ENCODE measurements around the gene LEFTY2. TPM values are rescaled to one million over a fixed set of nuclear protein-coding genes. Genes with fewer than 3 reads are reported as not detected.

LEFTY2 gene
- total RNA-seq, 1 donor from 2014 or later: 0.74 TPM

- Mint-ChIP-seq H3K27ac (no peak overlapping the region), H3K36me3 (no peaks in the 10 kb centered on the region), H3K27me3 (ENCODE audit: low read depth) (peaks cover 14% of the 10 kb centered on the region), H3K4me1 (no peaks in the 10 kb centered on the region), H3K9me3 (no peaks in the 10 kb centered on the region), H3K4me3 (no peak overlapping the region)
- no peak for DNase-seq (ENCODE audit: low spot score in 2 of 2, unreplicated experiment in 2 of 2)
- TF ChIP-seq, protein P1, sequence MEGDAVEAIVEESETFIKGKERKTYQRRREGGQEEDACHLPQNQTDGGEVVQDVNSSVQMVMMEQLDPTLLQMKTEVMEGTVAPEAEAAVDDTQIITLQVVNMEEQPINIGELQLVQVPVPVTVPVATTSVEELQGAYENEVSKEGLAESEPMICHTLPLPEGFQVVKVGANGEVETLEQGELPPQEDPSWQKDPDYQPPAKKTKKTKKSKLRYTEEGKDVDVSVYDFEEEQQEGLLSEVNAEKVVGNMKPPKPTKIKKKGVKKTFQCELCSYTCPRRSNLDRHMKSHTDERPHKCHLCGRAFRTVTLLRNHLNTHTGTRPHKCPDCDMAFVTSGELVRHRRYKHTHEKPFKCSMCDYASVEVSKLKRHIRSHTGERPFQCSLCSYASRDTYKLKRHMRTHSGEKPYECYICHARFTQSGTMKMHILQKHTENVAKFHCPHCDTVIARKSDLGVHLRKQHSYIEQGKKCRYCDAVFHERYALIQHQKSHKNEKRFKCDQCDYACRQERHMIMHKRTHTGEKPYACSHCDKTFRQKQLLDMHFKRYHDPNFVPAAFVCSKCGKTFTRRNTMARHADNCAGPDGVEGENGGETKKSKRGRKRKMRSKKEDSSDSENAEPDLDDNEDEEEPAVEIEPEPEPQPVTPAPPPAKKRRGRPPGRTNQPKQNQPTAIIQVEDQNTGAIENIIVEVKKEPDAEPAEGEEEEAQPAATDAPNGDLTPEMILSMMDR (IDR thresholded peaks at IDR 0.05; ENCODE audit: unreplicated experiment): no peak
These were observed 13.7 kb upstream of the LEFTY2 start for GRCh38 chr1:225954753-225955152.

DNA sequence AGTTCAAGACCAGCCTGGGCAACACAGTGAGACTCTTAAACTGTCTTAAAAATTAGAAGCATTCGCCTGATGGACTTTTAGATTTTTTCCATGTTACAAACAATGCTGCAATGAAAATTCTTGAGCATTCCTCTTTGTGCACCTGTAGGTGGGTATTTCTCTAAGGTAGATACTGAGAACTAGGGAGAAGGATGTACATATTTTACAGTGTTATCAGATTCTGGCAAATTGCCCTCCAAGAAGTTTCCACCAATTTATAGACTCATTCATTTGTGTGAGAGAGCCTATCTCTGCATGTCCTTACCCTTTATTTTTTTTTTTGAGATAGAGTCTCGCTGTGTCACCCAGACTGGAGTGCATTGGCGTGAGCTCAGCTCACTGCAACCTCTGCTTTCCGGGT, 12.3 kb upstream of the LEFTY2 start:
- Mint-ChIP-seq H3K36me3 (no peaks in the 10 kb centered on the region), H3K27ac (no peak overlapping the region), H3K4me1 (no peaks in the 10 kb centered on the region), H3K4me3 (no peak overlapping the region), H3K27me3 (ENCODE audit: low read depth) (peaks cover 25% of the 10 kb centered on the region), H3K9me3 (no peaks in the 10 kb centered on the region)
- no peak for DNase-seq (ENCODE audit: low spot score in 2 of 2, unreplicated experiment in 2 of 2)
- TF ChIP-seq, protein P1 (IDR thresholded peaks at IDR 0.05; ENCODE audit: unreplicated experiment): no peak

GRCh38 chr1:225950905-225951497, 10.0 kb upstream of the LEFTY2 start:
- no peaks in the 10 kb centered on the region for H3K36me3 Mint-ChIP-seq
- TF ChIP-seq, protein P1 (IDR thresholded peaks at IDR 0.05; ENCODE audit: unreplicated experiment): no peak
- H3K27ac Mint-ChIP-seq: no peak overlapping the region
- H3K4me3 Mint-ChIP-seq: no peak overlapping the region
- H3K9me3 Mint-ChIP-seq: no peaks in the 10 kb centered on the region
- no peaks in the 10 kb centered on the region for H3K4me1 Mint-ChIP-seq
- no peak for DNase-seq (ENCODE audit: low spot score in 2 of 2, unreplicated experiment in 2 of 2)
- H3K27me3 Mint-ChIP-seq (ENCODE audit: low read depth): peaks cover 34% of the 10 kb centered on the region

DNA sequence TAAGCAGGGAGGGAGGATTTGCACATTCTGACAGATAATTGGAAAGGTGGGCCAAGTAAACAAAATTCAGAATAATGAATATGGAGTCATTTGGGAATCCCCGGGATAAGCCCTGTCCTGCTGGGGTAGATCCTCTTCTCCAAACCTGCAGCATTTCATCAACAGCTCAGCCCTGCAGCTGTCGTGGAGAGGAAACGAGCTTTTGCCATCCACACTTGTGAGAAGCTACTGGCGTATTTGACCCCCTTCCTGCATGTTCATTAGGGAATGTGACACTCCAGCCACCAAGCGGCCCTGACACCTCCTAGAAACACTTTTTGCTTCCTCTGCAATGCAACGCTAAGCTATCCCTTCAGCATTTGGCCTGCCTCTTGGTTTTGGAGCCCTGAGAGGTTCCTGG, 8.0 kb upstream of the LEFTY2 start:
- DNase-seq (ENCODE audit: low spot score in 2 of 2, unreplicated experiment in 2 of 2): no peak
- H3K36me3 Mint-ChIP-seq: no peaks in the 10 kb centered on the region
- TF ChIP-seq, protein P1 (IDR thresholded peaks at IDR 0.05; ENCODE audit: unreplicated experiment): no peak
- no peak overlapping the region for H3K27ac Mint-ChIP-seq
- H3K4me3 Mint-ChIP-seq: no peak overlapping the region
- peaks cover 36% of the 10 kb centered on the region for H3K27me3 Mint-ChIP-seq (ENCODE audit: low read depth)
- no peaks in the 10 kb centered on the region for H3K4me1 Mint-ChIP-seq
- H3K9me3 Mint-ChIP-seq: no peaks in the 10 kb centered on the region

DNA sequence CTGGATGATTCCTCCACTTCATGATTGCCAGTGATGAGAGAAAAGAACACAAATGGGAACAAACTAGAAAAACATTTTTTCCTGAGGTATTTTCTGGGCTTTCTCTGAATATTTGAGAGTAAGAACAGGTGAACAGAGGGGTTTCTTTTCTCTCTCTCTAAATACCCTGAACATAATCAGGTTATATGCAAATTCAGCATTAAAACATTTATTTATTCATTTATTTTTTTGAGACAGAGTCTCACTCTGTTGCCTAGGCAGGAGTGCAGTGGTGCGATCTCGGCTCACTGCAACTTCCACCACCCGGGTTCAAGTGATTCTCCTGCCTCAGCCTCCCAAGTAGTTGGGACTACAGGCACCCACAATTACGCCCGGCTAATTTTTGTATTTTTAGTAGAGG, 5.8 kb upstream of the LEFTY2 start:
- peaks cover 30% of the 10 kb centered on the region for H3K27me3 Mint-ChIP-seq (ENCODE audit: low read depth)
- no peak for DNase-seq (ENCODE audit: low spot score in 2 of 2, unreplicated experiment in 2 of 2)
- TF ChIP-seq, protein P1 (IDR thresholded peaks at IDR 0.05; ENCODE audit: unreplicated experiment): no peak
- no peaks in the 10 kb centered on the region for H3K9me3 Mint-ChIP-seq
- H3K36me3 Mint-ChIP-seq: no peaks in the 10 kb centered on the region
- no peak overlapping the region for H3K27ac Mint-ChIP-seq
- H3K4me1 Mint-ChIP-seq: peaks cover under 1% of the 10 kb centered on the region
- H3K4me3 Mint-ChIP-seq: no peak overlapping the region

All from mesothelial cell of epicardium (in vitro differentiated cells).